ENCODE data around the gene HAUS8.
A peak's percentile ranks its signal among the peaks of the same experiment; 100 is the strongest.
"Not testable (repeated sequence)": the region's sequence is repeated elsewhere in the genome, so short reads cannot be mapped to it uniquely, and the experiment has no call there.

HAUS8 gene

GRCh38 chr19:17037184-17037583 is 38.1 kb downstream of the HAUS8 start:
- no peaks in the 10 kb centered on the region for H3K27me3 ChIP-seq (ENCODE audit: control insufficient read depth, insufficient read depth, low read length)

GRCh38 chr19:17036640-17037039 is 38.6 kb downstream of the HAUS8 start:
- Histone ChIP-seq H3K4me3 (ENCODE audit: low read length) (no peak overlapping the region), H3K4me1 (ENCODE audit: control insufficient read depth, insufficient read depth, low read length) (no peaks in the 10 kb centered on the region), H3K27ac (ENCODE audit: low read depth, low read length) (no peak overlapping the region), H3K9ac (ENCODE audit: low read length) (no peak overlapping the region), H3K27me3 (ENCODE audit: control insufficient read depth, insufficient read depth, low read length) (no peaks in the 10 kb centered on the region), H3K36me3 (ENCODE audit: control insufficient read depth, insufficient read depth, low read length) (no peaks in the 10 kb centered on the region)

More at GRCh38 chr19:17037184-17037583, 38.1 kb downstream of the HAUS8 start:
- no peaks in the 10 kb centered on the region for H3K4me1 ChIP-seq (ENCODE audit: control insufficient read depth, insufficient read depth, low read length)
- no peak overlapping the region for H3K9ac ChIP-seq (ENCODE audit: low read length)
- no peaks in the 10 kb centered on the region for H3K36me3 ChIP-seq (ENCODE audit: control insufficient read depth, insufficient read depth, low read length)
- no peak overlapping the region for H3K4me3 ChIP-seq (ENCODE audit: low read length)
- no peak overlapping the region for H3K27ac ChIP-seq (ENCODE audit: low read depth, low read length)

GRCh38 chr19:17035842-17036424 is 39.3 kb downstream of the HAUS8 start:
- Histone ChIP-seq H3K4me3 (ENCODE audit: low read length) (no peak overlapping the region), H3K4me1 (ENCODE audit: control insufficient read depth, insufficient read depth, low read length) (no peaks in the 10 kb centered on the region), H3K9ac (ENCODE audit: low read length) (no peak overlapping the region), H3K27ac (ENCODE audit: low read depth, low read length) (no peak overlapping the region), H3K36me3 (ENCODE audit: control insufficient read depth, insufficient read depth, low read length) (no peaks in the 10 kb centered on the region), H3K27me3 (ENCODE audit: control insufficient read depth, insufficient read depth, low read length) (no peaks in the 10 kb centered on the region)

- Histone ChIP-seq H3K9ac (ENCODE audit: low read length) (no peak overlapping the region), H3K27ac (ENCODE audit: low read depth, low read length) (no peak overlapping the region), H3K27me3 (ENCODE audit: control insufficient read depth, insufficient read depth, low read length) (peaks cover 10% of the 10 kb centered on the region), H3K36me3 (ENCODE audit: control insufficient read depth, insufficient read depth, low read length) (no peaks in the 10 kb centered on the region), H3K4me1 (ENCODE audit: control insufficient read depth, insufficient read depth, low read length) (no peaks in the 10 kb centered on the region), H3K4me3 (ENCODE audit: low read length) (no peak overlapping the region)
These were observed 43.5 kb downstream of the HAUS8 start for GRCh38 chr19:17031741-17032140.

GRCh38 chr19:17027535-17027975 is 47.7 kb downstream of the HAUS8 start:
- H3K4me1 ChIP-seq (ENCODE audit: control insufficient read depth, insufficient read depth, low read length) = no peaks in the 10 kb centered on the region
- H3K27me3 ChIP-seq (ENCODE audit: control insufficient read depth, insufficient read depth, low read length) = peaks cover 17% of the 10 kb centered on the region
- H3K36me3 ChIP-seq (ENCODE audit: control insufficient read depth, insufficient read depth, low read length) = no peaks in the 10 kb centered on the region
- H3K4me3 ChIP-seq (ENCODE audit: low read length) = no peak overlapping the region
- H3K9ac ChIP-seq (ENCODE audit: low read length) = no peak overlapping the region
- no peak overlapping the region for H3K27ac ChIP-seq (ENCODE audit: low read depth, low read length)

- H3K27me3 ChIP-seq (ENCODE audit: control insufficient read depth, insufficient read depth, low read length) = peaks cover 17% of the 10 kb centered on the region
These were observed 48.3 kb downstream of the HAUS8 start, which contains the start of gene CPAMD8 for GRCh38 chr19:17026706-17027534. TSS of gene CPAMD8 (minus strand) at chr19:17026810. CDS start at chr19:17026642, 168 bp downstream.

GRCh38 chr19:17025991-17026658 is 49.1 kb downstream of the HAUS8 start:
- Histone ChIP-seq H3K4me1 (ENCODE audit: control insufficient read depth, insufficient read depth, low read length) (no peaks in the 10 kb centered on the region), H3K9ac (ENCODE audit: low read length) (no peak overlapping the region), H3K27me3 (ENCODE audit: control insufficient read depth, insufficient read depth, low read length) (peaks cover 17% of the 10 kb centered on the region), H3K27ac (ENCODE audit: low read depth, low read length) (no peak overlapping the region), H3K36me3 (ENCODE audit: control insufficient read depth, insufficient read depth, low read length) (no peaks in the 10 kb centered on the region), H3K4me3 (ENCODE audit: low read length) (peak overlapping the region; percentile 38)

More at GRCh38 chr19:17026706-17027534, 48.3 kb downstream of the HAUS8 start, which contains the start of gene CPAMD8:
- Histone ChIP-seq H3K9ac (ENCODE audit: low read length) (no peak within 1 kb of the TSS), H3K36me3 (ENCODE audit: control insufficient read depth, insufficient read depth, low read length) (no peaks in the 10 kb centered on the region), H3K4me1 (ENCODE audit: control insufficient read depth, insufficient read depth, low read length) (no peaks in the 10 kb centered on the region), H3K27ac (ENCODE audit: low read depth, low read length) (no peak within 1 kb of the TSS), H3K4me3 (ENCODE audit: low read length) (peak within 1 kb of the TSS; percentile 38)

GRCh38 chr19:17025361-17025760 is 49.9 kb downstream of the HAUS8 start:
- Histone ChIP-seq H3K36me3 (ENCODE audit: control insufficient read depth, insufficient read depth, low read length) (no peaks in the 10 kb centered on the region), H3K27me3 (ENCODE audit: control insufficient read depth, insufficient read depth, low read length) (peaks cover 17% of the 10 kb centered on the region), H3K27ac (ENCODE audit: low read depth, low read length) (no peak overlapping the region), H3K4me3 (ENCODE audit: low read length) (no peak overlapping the region), H3K4me1 (ENCODE audit: control insufficient read depth, insufficient read depth, low read length) (no peaks in the 10 kb centered on the region), H3K9ac (ENCODE audit: low read length) (no peak overlapping the region)

GRCh38 chr19:17024941-17025340 is 50.3 kb downstream of the HAUS8 start:
- H3K4me3 ChIP-seq (ENCODE audit: low read length); H3K27ac ChIP-seq (ENCODE audit: low read depth, low read length); H3K9ac ChIP-seq (ENCODE audit: low read length); H3K36me3 ChIP-seq (ENCODE audit: control insufficient read depth, insufficient read depth, low read length); H3K4me1 ChIP-seq (ENCODE audit: control insufficient read depth, insufficient read depth, low read length): not testable (repeated sequence)
- peaks cover 17% of the 10 kb centered on the region for H3K27me3 ChIP-seq (ENCODE audit: control insufficient read depth, insufficient read depth, low read length)

- H3K9ac ChIP-seq (ENCODE audit: low read length) = no peak overlapping the region
- H3K27ac ChIP-seq (ENCODE audit: low read depth, low read length) = no peak overlapping the region
- H3K36me3 ChIP-seq (ENCODE audit: control insufficient read depth, insufficient read depth, low read length) = no peaks in the 10 kb centered on the region
- no peak overlapping the region for H3K4me3 ChIP-seq (ENCODE audit: low read length)
- peaks cover 17% of the 10 kb centered on the region for H3K27me3 ChIP-seq (ENCODE audit: control insufficient read depth, insufficient read depth, low read length)
- no peaks in the 10 kb centered on the region for H3K4me1 ChIP-seq (ENCODE audit: control insufficient read depth, insufficient read depth, low read length)
These were observed 51.4 kb downstream of the HAUS8 start for GRCh38 chr19:17023805-17024204.

- Histone ChIP-seq H3K36me3 (ENCODE audit: control insufficient read depth, insufficient read depth, low read length) (no peaks in the 10 kb centered on the region), H3K27me3 (ENCODE audit: control insufficient read depth, insufficient read depth, low read length) (peaks cover 12% of the 10 kb centered on the region), H3K4me1 (ENCODE audit: control insufficient read depth, insufficient read depth, low read length) (no peaks in the 10 kb centered on the region), H3K27ac (ENCODE audit: low read depth, low read length) (no peak overlapping the region), H3K4me3 (ENCODE audit: low read length) (no peak overlapping the region), H3K9ac (ENCODE audit: low read length) (no peak overlapping the region)
These were observed 52.5 kb downstream of the HAUS8 start for GRCh38 chr19:17022738-17023137.

GRCh38 chr19:17021793-17022590 is 53.3 kb downstream of the HAUS8 start:
- peaks cover 7% of the 10 kb centered on the region for H3K27me3 ChIP-seq (ENCODE audit: control insufficient read depth, insufficient read depth, low read length)
- H3K36me3 ChIP-seq (ENCODE audit: control insufficient read depth, insufficient read depth, low read length) = no peaks in the 10 kb centered on the region
- H3K27ac ChIP-seq (ENCODE audit: low read depth, low read length) = no peak overlapping the region
- no peak overlapping the region for H3K9ac ChIP-seq (ENCODE audit: low read length)
- H3K4me1 ChIP-seq (ENCODE audit: control insufficient read depth, insufficient read depth, low read length) = no peaks in the 10 kb centered on the region
- H3K4me3 ChIP-seq (ENCODE audit: low read length) = no peak overlapping the region
